ENCODE data around the gene PBXIP1.
"Not testable (repeated sequence)": the region's sequence is repeated elsewhere in the genome, so short reads cannot be mapped to it uniquely, and the experiment has no call there.

The PBXIP1 gene

DNA sequence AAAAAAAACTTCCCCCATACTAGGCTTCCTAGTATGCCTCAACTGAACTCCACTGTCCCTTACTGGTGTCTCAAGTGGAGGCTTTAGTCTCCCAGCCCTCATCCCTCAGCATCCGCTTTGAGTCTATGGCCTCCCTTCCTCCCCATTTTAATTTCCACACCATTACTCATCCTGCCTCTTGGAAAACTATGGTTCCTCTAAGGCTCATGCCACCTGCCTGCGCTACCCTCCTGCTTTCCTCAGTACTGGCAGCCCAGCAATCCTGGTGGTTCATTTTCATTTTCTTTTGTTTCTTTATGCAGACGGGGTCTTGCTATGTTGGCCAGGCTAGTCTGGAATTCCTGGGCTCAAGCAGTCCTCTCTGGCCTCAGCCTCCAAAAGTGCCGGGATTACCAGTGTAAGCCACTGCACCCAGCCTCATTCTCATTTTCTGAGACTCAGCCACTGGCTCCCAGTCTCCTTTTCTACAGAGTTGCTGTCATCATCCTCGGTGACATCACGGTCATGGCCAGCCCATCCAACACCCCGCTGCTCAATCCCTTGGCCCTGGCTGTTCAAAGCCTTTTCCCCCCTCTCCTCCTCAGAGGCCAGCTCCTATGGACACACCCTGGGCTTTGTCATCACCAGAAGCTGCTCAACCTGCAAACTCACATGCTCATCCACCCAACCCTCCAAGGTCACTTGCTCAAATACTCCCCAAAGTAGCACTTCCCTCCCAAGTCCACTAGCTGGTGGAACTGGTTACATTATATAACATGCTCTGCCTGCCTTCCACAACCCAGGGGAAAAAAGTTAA, 17.1 kb downstream of the PBXIP1 start:
- no peak for DNase-seq (ENCODE audit: low read depth in 4 of 4, low spot score in 1 of 4)

GRCh38 chr1:154937988-154938386, 17.9 kb downstream of the PBXIP1 start:
- no peak for DNase-seq (ENCODE audit: low read depth in 4 of 4, low spot score in 1 of 4)

- DNase-seq (ENCODE audit: low read depth in 4 of 4, low spot score in 1 of 4) = peak; percentile 67 to 84 (median 77)
Measured at GRCh38 chr1:154937085-154937987, 18.6 kb downstream of the PBXIP1 start.

- peak; percentile 81 to 92 (median 88) for DNase-seq (ENCODE audit: low read depth in 4 of 4, low spot score in 1 of 4)
Measured at GRCh38 chr1:154936555-154937084, 19.3 kb downstream of the PBXIP1 start, which contains the start of gene PMVK. Gene PMVK (minus strand): TSS chr1:154936719. CDS start chr1:154936685, 34 bp downstream.

GRCh38 chr1:154935749-154936554, 19.9 kb downstream of the PBXIP1 start:
- DNase-seq (ENCODE audit: low read depth in 4 of 4, low spot score in 1 of 4) = no peak

DNA sequence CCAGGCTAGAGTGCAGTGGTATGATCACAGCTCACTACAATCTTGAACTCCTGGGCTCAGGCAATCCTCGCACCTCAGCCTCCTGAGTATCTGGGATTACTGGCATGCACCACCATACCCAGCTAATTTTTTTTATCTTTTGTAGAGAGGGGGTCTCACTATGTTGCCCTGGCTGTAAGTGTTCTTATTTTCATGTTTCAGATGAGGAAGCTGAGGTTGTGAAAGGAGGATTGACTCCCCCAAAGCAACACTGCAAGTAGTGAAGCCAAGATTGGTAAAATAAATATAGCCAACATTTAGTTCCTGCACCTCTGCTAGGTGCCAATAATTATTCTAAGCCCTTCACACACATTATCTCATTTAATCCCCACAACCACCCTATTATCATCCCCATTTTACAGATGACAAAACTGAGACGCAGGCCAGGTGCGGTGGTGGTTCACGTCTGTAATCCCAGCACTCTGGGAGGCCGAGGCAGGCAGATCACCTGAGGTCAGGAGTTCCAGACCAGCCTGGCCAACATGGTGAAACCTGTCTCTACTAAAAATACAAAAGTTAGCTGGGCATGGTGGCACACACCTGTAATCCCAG, 21.4 kb downstream of the PBXIP1 start:
- DNase-seq (ENCODE audit: low read depth in 4 of 4, low spot score in 1 of 4) = no peak

- DNase-seq (ENCODE audit: low read depth in 4 of 4, low spot score in 1 of 4) = no peak
Measured at GRCh38 chr1:154931940-154932487, 23.9 kb downstream of the PBXIP1 start.

DNA sequence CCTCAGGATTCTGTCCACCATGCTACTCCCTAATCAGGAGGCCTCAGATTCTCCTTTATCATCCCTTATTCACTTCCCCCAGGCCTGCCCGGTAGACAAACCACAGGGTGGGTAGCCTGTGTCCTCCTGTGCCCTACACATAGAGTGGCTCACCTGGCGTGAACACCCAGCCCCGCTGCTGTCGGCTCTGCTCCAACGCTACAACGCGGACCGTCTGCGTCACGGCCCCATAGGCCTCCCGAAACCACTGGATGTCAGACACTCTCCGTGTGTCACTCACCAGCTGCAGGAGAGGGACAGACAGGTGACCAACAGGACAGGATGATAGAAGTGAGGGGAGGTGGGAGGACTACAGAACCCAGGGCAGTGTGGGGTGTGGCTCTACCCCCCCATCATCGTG, 29.7 kb downstream of the PBXIP1 start:
- no peak for DNase-seq (ENCODE audit: low read depth in 4 of 4, low spot score in 1 of 4)

DNA sequence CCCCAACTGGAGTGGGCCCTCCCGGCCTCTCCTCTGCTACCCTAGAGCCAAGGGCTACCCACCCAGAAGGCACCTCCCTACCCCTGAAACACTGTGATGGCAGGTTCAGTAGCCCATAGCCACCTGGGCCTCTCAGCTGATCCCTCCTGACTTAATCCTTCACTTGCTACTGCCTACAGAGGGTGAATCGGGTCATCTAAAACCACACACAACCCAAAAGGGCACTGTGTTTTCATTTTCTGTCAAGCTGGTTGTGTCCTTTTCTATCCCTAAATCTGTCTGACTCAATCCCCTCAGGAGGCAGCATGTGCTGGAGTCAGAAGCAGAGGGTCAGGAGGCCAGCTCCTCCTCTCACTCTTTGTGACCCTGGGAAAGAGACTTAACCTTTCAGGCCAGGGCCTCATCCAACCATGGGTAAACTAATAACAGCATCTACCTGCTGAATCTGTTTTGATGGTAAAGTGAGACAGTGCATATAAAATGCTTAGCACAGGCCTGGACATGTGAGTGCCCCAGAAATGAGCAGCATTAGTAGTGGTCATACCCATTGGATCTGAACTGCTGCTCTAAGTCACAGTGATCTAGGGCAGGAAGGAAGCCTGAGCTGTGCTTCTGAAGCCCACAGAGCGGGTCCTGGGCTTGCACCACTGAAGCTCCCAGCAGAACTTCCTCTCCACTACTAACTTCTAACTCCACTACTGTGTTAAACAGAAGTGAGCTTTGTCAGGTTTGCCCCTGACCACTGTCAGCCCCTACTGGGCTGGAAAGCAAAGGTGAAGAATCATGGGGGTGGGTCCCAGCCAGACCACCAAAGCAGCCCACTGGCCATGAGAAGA, 30.3 kb downstream of the PBXIP1 start:
- DNase-seq (ENCODE audit: low read depth in 4 of 4, low spot score in 1 of 4) = no peak

DNA sequence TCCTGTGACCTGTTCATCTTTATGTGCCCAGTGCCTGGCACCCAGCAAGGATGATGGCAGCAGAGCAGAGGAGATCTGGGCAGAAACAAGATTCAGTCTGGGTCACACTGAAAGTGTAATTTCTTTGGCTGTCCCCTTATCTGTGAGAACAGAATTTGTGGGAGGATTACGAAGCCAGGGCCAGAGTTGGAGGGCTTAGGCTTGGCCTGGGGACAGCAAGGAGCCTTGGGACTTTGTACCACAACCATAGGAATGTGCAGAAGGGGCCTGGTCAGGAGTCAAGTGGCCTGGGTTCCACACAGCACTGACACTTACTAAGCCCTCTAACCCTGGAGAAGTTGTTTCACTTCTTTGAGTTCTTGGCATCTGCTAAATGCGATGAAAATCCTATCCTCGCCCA, 32.2 kb downstream of the PBXIP1 start:
- DNase-seq (ENCODE audit: low read depth in 4 of 4, low spot score in 1 of 4) = no peak

DNA sequence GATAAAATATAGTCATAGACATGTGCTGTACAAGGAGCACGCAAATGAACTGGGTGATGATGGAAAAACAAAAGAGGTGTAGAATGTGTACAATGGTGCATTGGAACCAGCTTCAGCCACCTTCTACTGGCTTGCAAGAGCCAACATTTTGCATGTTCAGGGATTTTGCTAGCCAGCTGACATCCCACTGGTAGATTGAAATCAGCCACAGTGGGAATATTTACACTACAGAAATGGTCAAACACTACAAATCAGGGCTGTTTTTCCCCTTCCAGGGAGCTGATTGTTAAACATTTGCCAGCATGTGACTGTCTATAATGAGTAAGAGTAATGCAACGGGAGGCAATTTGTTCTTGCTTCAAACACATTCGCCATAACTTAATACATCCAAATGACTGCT, 42.6 kb downstream of the PBXIP1 start:
- DNase-seq (ENCODE audit: low read depth in 4 of 4, low spot score in 1 of 4) = no peak

DNA sequence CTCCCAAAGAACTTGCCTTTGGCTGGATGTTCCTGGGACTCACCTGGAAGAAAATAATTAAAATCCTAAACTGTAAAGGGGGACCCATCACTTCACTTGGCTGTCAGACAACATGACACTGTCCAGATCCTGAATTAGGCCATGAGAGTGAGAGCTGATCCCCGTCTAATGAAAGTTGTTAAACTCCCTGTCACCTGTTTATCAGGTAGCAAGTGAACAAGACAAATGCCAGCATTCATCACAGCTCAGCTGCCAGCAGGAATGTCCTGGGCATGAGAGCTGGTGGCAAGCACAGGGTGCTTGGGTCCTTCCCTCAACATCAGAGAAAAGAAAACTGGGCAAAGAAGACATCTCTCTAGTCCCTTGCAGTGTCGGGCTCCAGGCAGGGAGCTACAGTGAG, 43.1 kb downstream of the PBXIP1 start:
- DNase-seq (ENCODE audit: low read depth in 4 of 4, low spot score in 1 of 4) = no peak

- DNase-seq (ENCODE audit: low read depth in 4 of 4, low spot score in 1 of 4) = no peak
Measured at GRCh38 chr1:154911691-154912550, 44.0 kb downstream of the PBXIP1 start.

DNA sequence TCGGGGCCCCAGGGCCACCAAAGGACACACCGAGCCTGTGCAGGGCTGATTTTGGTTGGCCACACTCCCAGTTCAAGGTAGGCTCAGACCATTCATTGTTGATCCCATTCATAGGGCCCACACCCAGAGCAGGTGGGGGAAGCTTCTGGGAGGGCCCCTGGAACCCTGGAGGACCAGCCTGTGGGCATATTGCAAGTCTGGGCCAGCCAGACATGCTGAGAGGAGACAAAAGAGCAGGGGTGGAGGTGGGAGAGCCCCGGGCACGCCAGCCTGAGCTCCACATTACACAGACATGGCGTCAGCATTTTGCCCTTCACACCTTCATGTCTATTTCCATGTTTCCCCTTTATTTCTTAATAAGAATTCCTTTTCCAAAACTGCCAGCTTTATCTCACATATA, 45.0 kb downstream of the PBXIP1 start:
- no peak for DNase-seq (ENCODE audit: low read depth in 4 of 4, low spot score in 1 of 4)

- DNase-seq (ENCODE audit: low read depth in 4 of 4, low spot score in 1 of 4) = no peak
Measured at GRCh38 chr1:154908937-154909336, 47.0 kb downstream of the PBXIP1 start.

- not testable (repeated sequence) for DNase-seq (ENCODE audit: low read depth in 4 of 4, low spot score in 1 of 4)
Measured at GRCh38 chr1:154908129-154908528, 47.8 kb downstream of the PBXIP1 start.

GRCh38 chr1:154906621-154907081, 49.2 kb downstream of the PBXIP1 start:
- no peak for DNase-seq (ENCODE audit: low read depth in 4 of 4, low spot score in 1 of 4)

DNA sequence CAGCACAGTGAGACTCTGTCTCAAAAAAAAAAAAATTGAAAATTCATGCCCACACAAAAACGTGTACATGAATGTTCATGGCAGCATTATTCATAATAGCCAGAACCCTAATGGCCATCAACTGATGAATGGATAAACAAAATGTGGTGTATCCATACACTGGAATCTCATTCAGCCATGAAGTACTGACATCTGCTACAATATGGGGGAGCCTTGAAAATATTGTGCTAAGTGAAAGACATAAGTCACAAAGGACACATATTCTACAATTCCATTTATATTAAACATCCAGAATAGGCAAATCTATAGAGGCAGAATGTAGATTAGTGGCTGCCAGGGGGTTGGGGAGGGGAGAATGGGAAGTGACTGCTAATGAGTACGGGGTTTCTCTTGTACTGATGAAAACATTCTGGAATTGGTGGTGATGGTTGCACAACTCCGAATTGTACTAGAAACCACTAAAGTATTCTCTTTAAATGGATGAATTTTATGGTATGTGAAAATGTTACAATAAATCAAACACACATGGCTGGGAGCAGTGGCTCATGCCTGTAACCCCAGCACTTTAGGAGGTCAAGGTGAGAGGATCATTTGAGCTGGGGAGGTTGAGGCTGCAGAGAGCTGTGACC, 52.8 kb downstream of the PBXIP1 start:
- DNase-seq (ENCODE audit: low read depth in 4 of 4, low spot score in 1 of 4) = no peak

Data from stimulated activated CD4-positive, alpha-beta T cell treated with anti-CD3 and anti-CD28 coated beads, Interleukin-1b, Interleukin-23, amount 100 ng/mL, for 24 hours (primary cell).